CD4-positive, alpha-beta T cell (primary cell): ENCODE measurements around the gene ZNF628. TPM values are rescaled to one million over a fixed set of nuclear protein-coding genes. Genes with fewer than 3 reads are reported as not detected.

Source experiments
- ATAC-seq: fragments of 200-7000 bp; cut with Tn5 transposase; one replicate; pipeline ENCODE4 v1.10.0; 2022; ENCODE audit warnings: mild to moderate bottlenecking; ENCODE audit not compliant: poor library complexity
- CTCF ChIA-PET: fragments of 350-600 bp; sonication (Branson Sonifier 250); formaldehyde crosslinking; loops from one replicate; lab custom pipeline; 2021; ENCODE audit warnings: antibody characterized with exemption, inconsistent platforms; lab: Charles Lee
- POLR2A ChIA-PET: fragments of 350-600 bp; sonication (Branson Sonifier 250); formaldehyde crosslinking; loops from one replicate; lab custom pipeline; 2021; ENCODE audit warnings: antibody characterized with exemption, inconsistent platforms; lab: Charles Lee
- DNase-seq, 14 experiments: peaks; one replicate each; pipeline ENCODE4 v3.0.0-alpha.2; 2013 to 2020; ENCODE audit warnings: mixed read lengths in 2 of 14
- H3K27ac ChIP-seq, 2 donors: one replicate each; pipeline versions ENCODE4 v1.5.1 to v1.7.0; 2013; ENCODE audit warnings: low read length in 2 of 2, low read depth in 1 of 2, mild to moderate bottlenecking in 1 of 2
- H3K27me3 ChIP-seq, 2 experiments: 1 replicate in 1 of 2; 2 replicates in 1 of 2; pipeline versions ENCODE4 v1.6.1 to v1.7.0; 2013; ENCODE audit warnings: low read length in 2 of 2, control low read depth in 1 of 2, mild to moderate bottlenecking in 1 of 2, moderate library complexity in 1 of 2; ENCODE audit not compliant: insufficient read depth in 2 of 2, control insufficient read depth in 1 of 2
- H3K36me3 ChIP-seq: one replicate; pipeline ENCODE4 v1.6.1; 2013; ENCODE audit warnings: low read length, control low read depth; ENCODE audit not compliant: insufficient read depth
- H3K4me1 ChIP-seq: one replicate; pipeline ENCODE4 v1.6.1; 2013; ENCODE audit warnings: low read length, control low read depth; ENCODE audit not compliant: insufficient read depth
- H3K4me3 ChIP-seq: one replicate; pipeline ENCODE4 v1.5.1; 2013; ENCODE audit warnings: mild to moderate bottlenecking, low read length, moderate library complexity
- H3K9me3 ChIP-seq, 2 experiments: 1 replicate in 1 of 2; 2 replicates in 1 of 2; pipeline versions ENCODE4 v1.6.1 to v1.7.0; 2013; ENCODE audit warnings: low read length in 2 of 2, mild to moderate bottlenecking in 2 of 2, control low read depth in 1 of 2, moderate library complexity in 1 of 2; ENCODE audit not compliant: control insufficient read depth in 1 of 2, insufficient read depth in 1 of 2
- H3K27ac Mint-ChIP-seq: one replicate; pipeline ENCODE4 v1.8.0; 2020; ENCODE audit warnings: mixed read lengths
- H3K27me3 Mint-ChIP-seq: one replicate; pipeline ENCODE4 v1.8.0; 2021; ENCODE audit warnings: mixed read lengths
- H3K36me3 Mint-ChIP-seq: one replicate; pipeline ENCODE4 v1.8.0; 2021; ENCODE audit warnings: low read depth, mixed read lengths
- H3K4me1 Mint-ChIP-seq: one replicate; pipeline ENCODE4 v1.8.0; 2021; ENCODE audit warnings: low read depth, mixed read lengths
- H3K4me3 Mint-ChIP-seq: one replicate; pipeline ENCODE4 v1.8.0; 2020; ENCODE audit warnings: mild to moderate bottlenecking, mixed read lengths
- H3K9me3 Mint-ChIP-seq: one replicate; pipeline ENCODE4 v1.8.0; 2020; ENCODE audit warnings: mixed read lengths
- CTCF ChIP-seq: fragments of 200-600 bp; IDR thresholded peaks from one replicate; pipeline ENCODE4 v1.8.0; 2022; ENCODE audit warnings: antibody characterized with exemption, mild to moderate bottlenecking
- intact Hi-C, 2 experiments: fragments of 100-400 bp; cut with DNase I in 1 of 2; cut with micrococcal nuclease in 1 of 2; formaldehyde crosslinking; loops; one replicate each; pipeline versions ENCODE4 v1.15.1 to v1.9.0; 2023 to 2025; cut with DNase I, micrococcal nuclease
- total RNA-seq, 174 experiments: library from RNA in 2 of 174; stranded (reverse) in 2 of 174; gene quantifications; one replicate each; pipeline ENCODE4 v1.2.3 and lab custom pipeline; 2021 to 2026

Gene ZNF628
- total RNA-seq, 2 experiments from 2014 or later: 26.6 to 27.2 TPM

DNA sequence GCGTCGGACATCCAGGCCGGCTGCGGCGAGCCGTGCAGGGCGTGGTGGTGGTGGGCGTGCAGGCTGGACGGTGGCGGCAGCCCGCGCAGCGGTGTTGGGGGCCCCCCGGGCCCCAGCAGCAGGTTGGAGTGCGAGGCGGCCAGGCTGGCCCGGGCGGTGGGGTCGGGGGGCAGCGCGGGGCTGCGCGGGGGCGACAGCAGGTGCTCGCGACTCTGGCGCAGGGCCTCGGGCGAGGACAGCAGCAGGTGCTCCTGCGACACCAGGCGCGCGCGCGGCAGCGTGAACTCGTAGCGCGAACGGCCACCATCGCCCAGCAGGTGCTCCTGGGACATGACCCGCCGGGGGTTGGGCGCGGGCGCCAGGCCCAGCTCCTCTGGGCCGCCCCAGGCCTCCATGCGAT is 43.1 kb upstream of the ZNF628 start:
- intact Hi-C loops: no loop called here
- ATAC-seq (no peak), DNase-seq (no peak)
- peaks cover 55% of the 10 kb centered on the region for H3K27me3 Mint-ChIP-seq
- Histone ChIP-seq H3K4me1 (no peaks in the 10 kb centered on the region), H3K27me3 (peaks cover 50 to 77% of the 10 kb centered on the region in 2 experiments), H3K4me3 (no peak overlapping the region), H3K9me3 (peaks cover 0 to 29% of the 10 kb centered on the region in 2 experiments), H3K36me3 (no peaks in the 10 kb centered on the region), H3K27ac (no peak overlapping the region)
- no peaks in the 10 kb centered on the region for H3K4me1 Mint-ChIP-seq
- H3K9me3 Mint-ChIP-seq: no peaks in the 10 kb centered on the region
- no peak for TF ChIP-seq CTCF
- ChIA-PET POLR2A (no interaction called here), CTCF (no interaction called here)
- no peak overlapping the region for H3K4me3 Mint-ChIP-seq
- H3K36me3 Mint-ChIP-seq: no peaks in the 10 kb centered on the region
- no peak overlapping the region for H3K27ac Mint-ChIP-seq

DNA sequence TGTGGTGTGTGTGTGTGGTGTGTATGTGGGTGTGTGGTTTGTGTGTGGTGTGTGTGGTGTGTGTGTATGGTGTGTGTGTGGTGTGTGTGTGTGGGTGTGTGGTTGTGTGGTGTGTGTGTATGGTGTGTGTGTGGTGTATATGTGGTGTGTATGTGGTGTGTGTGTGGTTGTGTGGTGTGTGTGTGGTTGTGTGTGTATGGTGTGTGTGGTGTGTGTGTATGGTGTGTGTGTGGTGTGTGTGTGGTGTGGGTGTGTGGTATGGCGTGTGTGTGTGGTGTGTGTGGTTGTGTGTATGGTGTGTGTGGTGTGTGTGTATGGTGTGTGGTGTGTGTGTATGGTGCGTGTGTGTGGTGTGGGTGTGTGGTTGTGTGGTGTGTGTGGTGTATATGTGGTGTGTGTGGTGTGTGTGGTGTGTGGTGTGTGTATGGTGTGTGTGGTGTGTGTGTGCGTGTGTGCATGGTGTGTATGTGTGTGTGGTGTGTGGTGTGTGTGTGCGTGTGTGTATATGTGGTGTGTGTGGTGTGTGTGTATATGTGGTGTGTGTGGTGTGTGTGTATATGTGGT is 42.0 kb upstream of the ZNF628 start:
- H3K36me3 ChIP-seq: no peaks in the 10 kb centered on the region
- no peaks in the 10 kb centered on the region for H3K4me1 ChIP-seq
- no peak overlapping the region for H3K4me3 ChIP-seq
- intact Hi-C loops: no loop called here
- CTCF ChIA-PET: no interaction called here
- H3K9me3 ChIP-seq: peaks cover 0 to 38% of the 10 kb centered on the region in 2 experiments
- Mint-ChIP-seq H3K9me3 (no peaks in the 10 kb centered on the region), H3K4me3 (no peak overlapping the region), H3K27me3 (peaks cover 55% of the 10 kb centered on the region), H3K4me1 (no peaks in the 10 kb centered on the region), H3K36me3 (no peaks in the 10 kb centered on the region), H3K27ac (no peak overlapping the region)
- POLR2A ChIA-PET: no interaction called here
- H3K27ac ChIP-seq: no peak overlapping the region
- ATAC-seq (no peak), DNase-seq (no peak)
- TF ChIP-seq CTCF: no peak
- H3K27me3 ChIP-seq: peaks cover 60 to 81% of the 10 kb centered on the region in 2 experiments

GRCh38 chr19:55435020-55435419 is 41.4 kb upstream of the ZNF628 start:
- Histone ChIP-seq H3K9me3 (peaks cover 0 to 37% of the 10 kb centered on the region in 2 experiments), H3K36me3 (no peaks in the 10 kb centered on the region), H3K4me1 (no peaks in the 10 kb centered on the region), H3K4me3 (no peak overlapping the region), H3K27ac (no peak overlapping the region), H3K27me3 (peaks cover 59 to 84% of the 10 kb centered on the region in 2 experiments)
- CTCF ChIA-PET: no interaction called here
- no peak overlapping the region for H3K4me3 Mint-ChIP-seq
- H3K27me3 Mint-ChIP-seq: peaks cover 58% of the 10 kb centered on the region
- H3K9me3 Mint-ChIP-seq: no peaks in the 10 kb centered on the region
- H3K36me3 Mint-ChIP-seq: no peaks in the 10 kb centered on the region
- H3K4me1 Mint-ChIP-seq: peaks cover 5% of the 10 kb centered on the region
- ATAC-seq (no peak), DNase-seq (no peak)
- POLR2A ChIA-PET: no interaction called here
- H3K27ac Mint-ChIP-seq: no peak overlapping the region
- no peak for TF ChIP-seq CTCF
- intact Hi-C loops: no loop called here
